H9 (cell line): Measurements from ENCODE around the gene BTBD19. TPM values are rescaled to one million over a fixed set of nuclear protein-coding genes. Genes with fewer than 3 reads are reported as not detected.
A peak's percentile ranks its signal among the peaks of the same experiment; 100 is the strongest.

Experiments used
- DNase-seq: peaks from one replicate; pipeline ENCODE4 v3.0.0-alpha.2; 2017
- H2AFZ ChIP-seq: one replicate; pipeline ENCODE4 v1.6.1; 2013; ENCODE audit warnings: mild to moderate bottlenecking, low read length, control low read depth, moderate library complexity
- H2AK5ac ChIP-seq: 2 replicates; pipeline ENCODE4 v1.6.1; 2013; ENCODE audit warnings: low read length, control low read depth, mixed read lengths; ENCODE audit not compliant: insufficient read length
- H2BK120ac ChIP-seq: one replicate; pipeline ENCODE4 v1.6.1; 2013; ENCODE audit warnings: low read depth, mild to moderate bottlenecking, low read length, control low read depth, inconsistent platforms; ENCODE audit not compliant: poor library complexity, severe bottlenecking
- H2BK12ac ChIP-seq: 2 replicates; pipeline ENCODE4 v1.6.1; 2013; ENCODE audit warnings: low read length, control low read depth, mixed read lengths, low read depth; ENCODE audit not compliant: insufficient read length
- H2BK15ac ChIP-seq: 2 replicates; pipeline ENCODE4 v1.6.1; 2013; ENCODE audit warnings: low read depth, low read length, control low read depth
- H2BK20ac ChIP-seq: one replicate; pipeline ENCODE4 v1.6.1; 2013; ENCODE audit warnings: low read depth, mild to moderate bottlenecking, low read length, control low read depth, inconsistent platforms; ENCODE audit not compliant: poor library complexity, severe bottlenecking
- H2BK5ac ChIP-seq: 2 replicates; pipeline ENCODE4 v1.6.1; 2013; ENCODE audit warnings: low read length, control low read depth, mixed read lengths; ENCODE audit not compliant: insufficient read length
- H3K14ac ChIP-seq: 2 replicates; pipeline ENCODE4 v1.6.1; 2013; ENCODE audit warnings: low read length, control low read depth; ENCODE audit not compliant: insufficient read depth
- H3K18ac ChIP-seq: 2 replicates; pipeline ENCODE4 v1.6.1; 2013; ENCODE audit warnings: low read depth, mild to moderate bottlenecking, mixed read lengths, low read length, control low read depth; ENCODE audit not compliant: insufficient read length
- H3K23ac ChIP-seq: 2 replicates; pipeline ENCODE4 v1.6.1; 2013; ENCODE audit warnings: low read length, control low read depth, mixed read lengths, low read depth; ENCODE audit not compliant: insufficient read length
- H3K23me2 ChIP-seq: 2 replicates; pipeline ENCODE4 v1.6.1; 2013; ENCODE audit warnings: low read depth, mild to moderate bottlenecking, mixed read lengths, low read length, control low read depth; ENCODE audit not compliant: insufficient read length, poor library complexity, severe bottlenecking
- H3K27ac ChIP-seq: 2 replicates; pipeline ENCODE4 v1.5.1; 2013; ENCODE audit warnings: low read length, control low read depth, mixed read lengths, low read depth; ENCODE audit not compliant: insufficient read length
- H3K27me3 ChIP-seq: 2 replicates; pipeline ENCODE4 v1.6.1; 2013; ENCODE audit warnings: low read length, control low read depth, inconsistent platforms; ENCODE audit not compliant: insufficient read depth
- H3K4ac ChIP-seq: 2 replicates; pipeline ENCODE4 v1.6.1; 2013; ENCODE audit warnings: low read depth, mild to moderate bottlenecking, control low read depth, inconsistent platforms, low read length, moderate library complexity
- H3K4me1 ChIP-seq: 2 replicates; pipeline ENCODE4 v1.6.1; 2013; ENCODE audit warnings: low read length, control low read depth, inconsistent platforms; ENCODE audit not compliant: insufficient read depth
- H3K4me2 ChIP-seq: 2 replicates; pipeline ENCODE4 v1.6.1; 2013; ENCODE audit warnings: low read length, control low read depth, mixed read lengths; ENCODE audit not compliant: insufficient read length, insufficient read depth
- H3K56ac ChIP-seq: 2 replicates; pipeline ENCODE4 v1.6.1; 2013; ENCODE audit warnings: low read depth, mild to moderate bottlenecking, mixed read lengths, low read length, control low read depth; ENCODE audit not compliant: insufficient read length
- H3K79me1 ChIP-seq: 2 replicates; pipeline ENCODE4 v1.6.1; 2013; ENCODE audit warnings: low read depth, mild to moderate bottlenecking, moderate library complexity, low read length, control low read depth, inconsistent platforms; ENCODE audit not compliant: insufficient read depth, poor library complexity, severe bottlenecking
- H3K79me2 ChIP-seq: 2 replicates; pipeline ENCODE4 v1.6.1; 2013; ENCODE audit warnings: low read length, control low read depth, inconsistent platforms; ENCODE audit not compliant: insufficient read depth
- H3K9ac ChIP-seq: 2 replicates; pipeline ENCODE4 v1.6.1; 2013; ENCODE audit warnings: low read length, control low read depth, mixed read lengths; ENCODE audit not compliant: insufficient read length; ENCODE audit errors: extremely low read depth
- H3K9me3 ChIP-seq: one replicate; pipeline ENCODE4 v1.6.1; 2013; ENCODE audit warnings: low read depth, low read length, inconsistent platforms; ENCODE audit not compliant: control insufficient read depth
- H3T11ph ChIP-seq: one replicate; pipeline ENCODE4 v1.6.1; 2013; ENCODE audit warnings: mild to moderate bottlenecking, low read length, control low read depth, inconsistent platforms
- H4K20me1 ChIP-seq: one replicate; pipeline ENCODE4 v1.6.1; 2013; ENCODE audit not compliant: control insufficient read depth, insufficient read length, insufficient read depth
- H4K5ac ChIP-seq: 2 replicates; pipeline ENCODE4 v1.6.1; 2013; ENCODE audit warnings: low read depth, mild to moderate bottlenecking, mixed read lengths, low read length, control low read depth; ENCODE audit not compliant: insufficient read length
- H4K8ac ChIP-seq: replicated peaks from 2 replicates; pipeline ENCODE4 v1.6.1; 2013; ENCODE audit warnings: low read length, control low read depth, mixed read lengths, low read depth; ENCODE audit not compliant: insufficient read length
- H4K91ac ChIP-seq: 2 replicates; pipeline ENCODE4 v1.6.1; 2013; ENCODE audit warnings: low read depth, mild to moderate bottlenecking, moderate library complexity, mixed read lengths, low read length, control low read depth; ENCODE audit not compliant: insufficient read length
- H3K27ac Mint-ChIP-seq, 3 experiments: 2 replicates in 2 of 3; 3 replicates in 1 of 3; pipeline ENCODE4 v1.8.0; 2020 to 2021; ENCODE audit warnings: mixed read lengths in 3 of 3, mild to moderate bottlenecking in 1 of 3, moderate library complexity in 1 of 3
- H3K27me3 Mint-ChIP-seq: 2 replicates; pipeline ENCODE4 v1.8.0; 2021; ENCODE audit warnings: low read depth, mild to moderate bottlenecking, moderate library complexity, mixed read lengths
- H3K36me3 Mint-ChIP-seq, 3 experiments: 2 replicates in 2 of 3; 3 replicates in 1 of 3; pipeline ENCODE4 v1.8.0; 2020 to 2021; ENCODE audit warnings: low read depth in 3 of 3, mixed read lengths in 3 of 3; ENCODE audit not compliant: insufficient read depth in 1 of 3
- H3K4me1 Mint-ChIP-seq, 2 experiments: 2 replicates each; pipeline ENCODE4 v1.8.0; 2020; ENCODE audit warnings: mixed read lengths in 2 of 2
- H3K4me3 Mint-ChIP-seq, 2 experiments: 2 replicates in 1 of 2; 3 replicates in 1 of 2; pipeline ENCODE4 v1.8.0; 2020 to 2021; ENCODE audit warnings: mild to moderate bottlenecking in 2 of 2, mixed read lengths in 2 of 2, moderate library complexity in 1 of 2
- H3K9me3 Mint-ChIP-seq, 2 experiments: 2 replicates in 1 of 2; 3 replicates in 1 of 2; pipeline ENCODE4 v1.8.0; 2020; ENCODE audit warnings: mild to moderate bottlenecking in 2 of 2, mixed read lengths in 2 of 2, moderate library complexity in 1 of 2
- WGBS: extraction: QIAGEN DNeasy Blood & Tissue Kit; methylation state at CpG from one replicate; pipeline ENCODE4 v1.1.7; 2013; ENCODE audit warnings: missing lambda C conversion rate, low lambda C conversion rate, mixed read lengths; ENCODE audit not compliant: insufficient read length; ENCODE audit errors: extremely low coverage; 5-methylcytosine and 5-hydroxymethylcytosine counted together
- total RNA-seq: library from RNA; stranded (reverse); gene quantifications from 2 replicates; pipeline ENCODE4 v1.2.1, GENCODE V29; 2021
- TF ChIP-seq, protein P1 (sequence below): fragments of 200-600 bp; sonication (generic); conservative IDR thresholded peaks from 3 replicates; pipeline ENCODE4 v1.8.0; 2021; ENCODE audit warnings: antibody characterized with exemption, mild to moderate bottlenecking

BTBD19 gene
- total RNA-seq, 1 experiment from 2014 or later: 1.9 TPM

GRCh38 chr1:44790968-44791801, 17.1 kb upstream of the BTBD19 start:
- Histone ChIP-seq H3T11ph (no peak overlapping the region), H4K5ac (no peak overlapping the region), H3K14ac (no peak overlapping the region), H3K27ac (no peak overlapping the region), H3K56ac (no peak overlapping the region), H4K20me1 (no peaks in the 10 kb centered on the region), H2BK12ac (no peak overlapping the region), H3K79me2 (no peaks in the 10 kb centered on the region), H3K9ac (no peak overlapping the region), H2BK120ac (no peak overlapping the region), H3K79me1 (no peaks in the 10 kb centered on the region), H2BK5ac (no peak overlapping the region), H3K27me3 (no peaks in the 10 kb centered on the region), H2BK15ac (no peak overlapping the region), H3K9me3 (no peaks in the 10 kb centered on the region), H2AFZ (no peak overlapping the region), H3K23me2 (peaks cover 3% of the 10 kb centered on the region), H3K4me1 (no peaks in the 10 kb centered on the region), H4K8ac (no peak overlapping the region), H4K91ac (no peak overlapping the region), H3K23ac (no peak overlapping the region), H3K4me2 (no peak overlapping the region), H3K18ac (no peak overlapping the region), H2AK5ac (no peak overlapping the region), H3K4ac (no peak overlapping the region), H2BK20ac (no peak overlapping the region)
- no peak overlapping the region; a peak in 1 of 7 replicates for H3K27ac Mint-ChIP-seq
- peaks cover 3% of the 10 kb centered on the region for H3K27me3 Mint-ChIP-seq
- DNase-seq: peak; percentile 31
- H3K4me1 Mint-ChIP-seq: peaks cover 19 to 24% of the 10 kb centered on the region in 2 experiments
- TF ChIP-seq, protein P1, sequence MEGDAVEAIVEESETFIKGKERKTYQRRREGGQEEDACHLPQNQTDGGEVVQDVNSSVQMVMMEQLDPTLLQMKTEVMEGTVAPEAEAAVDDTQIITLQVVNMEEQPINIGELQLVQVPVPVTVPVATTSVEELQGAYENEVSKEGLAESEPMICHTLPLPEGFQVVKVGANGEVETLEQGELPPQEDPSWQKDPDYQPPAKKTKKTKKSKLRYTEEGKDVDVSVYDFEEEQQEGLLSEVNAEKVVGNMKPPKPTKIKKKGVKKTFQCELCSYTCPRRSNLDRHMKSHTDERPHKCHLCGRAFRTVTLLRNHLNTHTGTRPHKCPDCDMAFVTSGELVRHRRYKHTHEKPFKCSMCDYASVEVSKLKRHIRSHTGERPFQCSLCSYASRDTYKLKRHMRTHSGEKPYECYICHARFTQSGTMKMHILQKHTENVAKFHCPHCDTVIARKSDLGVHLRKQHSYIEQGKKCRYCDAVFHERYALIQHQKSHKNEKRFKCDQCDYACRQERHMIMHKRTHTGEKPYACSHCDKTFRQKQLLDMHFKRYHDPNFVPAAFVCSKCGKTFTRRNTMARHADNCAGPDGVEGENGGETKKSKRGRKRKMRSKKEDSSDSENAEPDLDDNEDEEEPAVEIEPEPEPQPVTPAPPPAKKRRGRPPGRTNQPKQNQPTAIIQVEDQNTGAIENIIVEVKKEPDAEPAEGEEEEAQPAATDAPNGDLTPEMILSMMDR: no peak
- no peaks in the 10 kb centered on the region; a peak in 1 of 7 replicates for H3K36me3 Mint-ChIP-seq
- WGBS: no CpG with 5 or more reads among the region's 7 CpGs
- no peak overlapping the region for H3K4me3 Mint-ChIP-seq
- no peaks in the 10 kb centered on the region; a peak in 1 of 5 replicates for H3K9me3 Mint-ChIP-seq
